ENCODE data around the gene PAIP2. TPM values are rescaled to one million over a fixed set of nuclear protein-coding genes. Genes with fewer than 3 reads are reported as not detected.

Gene PAIP2
- total RNA-seq, result 86.6 TPM

DNA sequence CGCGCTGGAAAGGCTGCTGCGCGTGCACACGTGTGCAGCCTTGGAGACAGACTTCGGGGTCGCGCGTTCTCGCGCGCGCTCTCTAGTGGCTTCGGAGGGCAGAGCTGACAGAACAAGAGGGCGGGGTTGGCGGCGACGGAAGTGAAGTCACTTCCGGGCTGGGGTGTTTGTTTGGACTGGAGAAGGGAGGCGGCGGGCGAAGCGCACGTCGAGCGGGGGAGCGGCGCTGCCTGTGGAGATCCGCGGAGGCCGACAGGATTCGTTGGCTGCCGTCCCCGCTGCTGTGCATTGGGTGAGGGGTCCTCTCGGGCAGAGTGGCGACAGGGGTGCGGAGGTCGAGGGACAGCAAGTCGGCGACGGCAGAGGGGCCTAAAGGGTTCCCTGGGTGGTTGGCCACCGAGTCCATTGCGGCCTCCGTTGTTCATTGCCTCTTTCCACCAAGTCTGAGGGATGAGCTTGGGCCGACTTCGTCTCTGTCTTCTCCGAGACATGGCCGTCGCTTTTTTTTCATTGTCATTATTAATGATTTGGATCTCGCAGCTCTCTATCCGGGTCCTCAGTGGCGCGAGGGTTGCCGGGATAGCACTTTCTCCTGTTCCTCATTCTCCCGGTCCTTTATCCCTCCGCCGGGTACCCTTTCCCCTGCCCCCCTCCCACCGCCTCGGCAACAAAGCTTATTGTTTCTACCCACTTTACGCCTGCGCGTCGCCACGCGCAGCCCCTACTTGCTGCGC lies at the start of gene PAIP2:
Gene PAIP2 (plus strand): TSS at position 166 of the 734 bp plus-strand sequence. CDS start 21,931 bp downstream, outside the sequence.
- Histone ChIP-seq H3K9ac (ENCODE audit: low read depth in 1 of 3, low read length in 3 of 3) (peak within 1 kb of the TSS; percentile 100), H3K27me3 (ENCODE audit: control insufficient read depth in 3 of 3, insufficient read depth in 3 of 3, low read length in 3 of 3) (no peaks in the 10 kb centered on the region), H3K36me3 (ENCODE audit: control insufficient read depth in 3 of 3, insufficient read depth in 3 of 3, low read length in 3 of 3) (peaks cover 0 to 2% (median 0%) of the 10 kb centered on the region in 3 donors), H3K9me3 (ENCODE audit: control insufficient read depth in 3 of 3, low read length in 3 of 3) (no peaks in the 10 kb centered on the region), H3K4me3 (ENCODE audit: low read length in 3 of 3) (peak within 1 kb of the TSS; percentile 98 to 100 (median 99)), H3K4me1 (ENCODE audit: control insufficient read depth in 3 of 3, insufficient read depth in 3 of 3, low read length in 3 of 3) (peaks cover 18 to 29% (median 21%) of the 10 kb centered on the region in 3 donors), H3K27ac (ENCODE audit: low read depth, low read length) (peak within 1 kb of the TSS; percentile 100)

GRCh38 chr5:139293202-139293506 lies 48.5 kb upstream of the PAIP2 start:
- H3K4me1 ChIP-seq (ENCODE audit: control insufficient read depth in 3 of 3, insufficient read depth in 3 of 3, low read length in 3 of 3), result peaks cover 25 to 31% (median 30%) of the 10 kb centered on the region in 3 donors
- peak overlapping the region; percentile 90 to 99 (median 99) for H3K9ac ChIP-seq (ENCODE audit: low read depth in 1 of 3, low read length in 3 of 3)
- H3K27me3 ChIP-seq (ENCODE audit: control insufficient read depth in 3 of 3, insufficient read depth in 3 of 3, low read length in 3 of 3), result no peaks in the 10 kb centered on the region
- no peaks in the 10 kb centered on the region for H3K9me3 ChIP-seq (ENCODE audit: control insufficient read depth in 3 of 3, low read length in 3 of 3)
- peak overlapping the region; percentile 80 to 96 (median 86) for H3K4me3 ChIP-seq (ENCODE audit: low read length in 3 of 3)
- H3K27ac ChIP-seq (ENCODE audit: low read depth, low read length), result peak overlapping the region; percentile 100
- no peaks in the 10 kb centered on the region for H3K36me3 ChIP-seq (ENCODE audit: control insufficient read depth in 3 of 3, insufficient read depth in 3 of 3, low read length in 3 of 3)

GRCh38 chr5:139293507-139294373 lies 47.9 kb upstream of the PAIP2 start, which contains the start of gene MATR3:
Gene MATR3, plus strand, starts transcription at chr5:139293740. Its CDS starts 13,676 bp downstream, at chr5:139307416.
- peak within 1 kb of the TSS; percentile 80 to 99 (median 96) for H3K4me3 ChIP-seq (ENCODE audit: low read length in 3 of 3)
- H3K27ac ChIP-seq (ENCODE audit: low read depth, low read length), result peak within 1 kb of the TSS; percentile 100

DNA sequence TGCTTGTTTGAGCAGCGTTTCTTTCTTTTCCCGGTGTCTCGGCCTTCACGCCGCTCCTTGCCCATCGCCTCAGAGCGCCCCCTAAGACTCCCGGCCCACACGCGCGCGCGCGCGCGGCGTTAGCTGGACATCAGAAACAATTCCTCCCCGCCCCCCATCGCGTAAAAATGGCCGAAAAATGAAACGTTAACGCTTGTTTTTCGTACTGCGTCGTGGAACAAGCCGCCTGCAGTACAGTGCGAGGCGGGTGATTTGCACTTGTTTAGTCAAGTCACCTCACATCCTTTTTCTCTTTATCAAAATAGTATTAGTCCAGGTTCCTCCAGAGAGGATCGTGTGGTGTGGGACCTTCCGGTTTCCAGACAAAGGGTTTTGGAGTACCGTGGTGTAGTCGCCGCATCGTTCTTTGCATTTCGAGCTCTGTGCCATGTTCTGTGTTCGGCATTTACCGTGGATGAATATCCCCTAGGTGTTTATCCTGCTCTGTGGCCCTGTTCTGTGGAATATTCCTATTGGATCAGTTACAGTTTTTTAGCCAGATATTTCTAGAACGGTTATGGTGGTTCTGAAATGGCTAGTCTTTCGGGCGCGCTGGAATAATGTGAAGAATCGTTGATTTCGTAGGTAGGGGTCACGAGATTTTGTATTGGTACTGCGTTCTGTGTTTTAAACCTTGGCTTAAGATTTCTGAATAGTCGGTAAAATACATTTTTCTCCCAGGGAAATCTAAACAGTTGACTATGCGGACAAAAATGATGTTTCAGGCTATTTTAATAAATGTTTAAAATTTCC lies 47.1 kb upstream of the PAIP2 start:
- H3K27me3 ChIP-seq (ENCODE audit: control insufficient read depth in 3 of 3, insufficient read depth in 3 of 3, low read length in 3 of 3), result no peaks in the 10 kb centered on the region
- peaks cover 35 to 43% (median 37%) of the 10 kb centered on the region in 3 donors for H3K4me1 ChIP-seq (ENCODE audit: control insufficient read depth in 3 of 3, insufficient read depth in 3 of 3, low read length in 3 of 3)
- peak overlapping the region; percentile 80 to 99 (median 96) for H3K4me3 ChIP-seq (ENCODE audit: low read length in 3 of 3)
- H3K27ac ChIP-seq (ENCODE audit: low read depth, low read length), result peak overlapping the region; percentile 100
- H3K36me3 ChIP-seq (ENCODE audit: control insufficient read depth in 3 of 3, insufficient read depth in 3 of 3, low read length in 3 of 3), result no peaks in the 10 kb centered on the region
- H3K9me3 ChIP-seq (ENCODE audit: control insufficient read depth in 3 of 3, low read length in 3 of 3), result no peaks in the 10 kb centered on the region
- peak overlapping the region; percentile 99 for H3K9ac ChIP-seq (ENCODE audit: low read depth in 1 of 3, low read length in 3 of 3)

More at GRCh38 chr5:139293507-139294373, 47.9 kb upstream of the PAIP2 start, which contains the start of gene MATR3:
- H3K9ac ChIP-seq (ENCODE audit: low read depth in 1 of 3, low read length in 3 of 3), result peak within 1 kb of the TSS; percentile 99
- H3K4me1 ChIP-seq (ENCODE audit: control insufficient read depth in 3 of 3, insufficient read depth in 3 of 3, low read length in 3 of 3), result peaks cover 29 to 35% (median 33%) of the 10 kb centered on the region in 3 donors
- H3K9me3 ChIP-seq (ENCODE audit: control insufficient read depth in 3 of 3, low read length in 3 of 3), result no peaks in the 10 kb centered on the region
- no peaks in the 10 kb centered on the region for H3K27me3 ChIP-seq (ENCODE audit: control insufficient read depth in 3 of 3, insufficient read depth in 3 of 3, low read length in 3 of 3)
- no peaks in the 10 kb centered on the region for H3K36me3 ChIP-seq (ENCODE audit: control insufficient read depth in 3 of 3, insufficient read depth in 3 of 3, low read length in 3 of 3)

DNA sequence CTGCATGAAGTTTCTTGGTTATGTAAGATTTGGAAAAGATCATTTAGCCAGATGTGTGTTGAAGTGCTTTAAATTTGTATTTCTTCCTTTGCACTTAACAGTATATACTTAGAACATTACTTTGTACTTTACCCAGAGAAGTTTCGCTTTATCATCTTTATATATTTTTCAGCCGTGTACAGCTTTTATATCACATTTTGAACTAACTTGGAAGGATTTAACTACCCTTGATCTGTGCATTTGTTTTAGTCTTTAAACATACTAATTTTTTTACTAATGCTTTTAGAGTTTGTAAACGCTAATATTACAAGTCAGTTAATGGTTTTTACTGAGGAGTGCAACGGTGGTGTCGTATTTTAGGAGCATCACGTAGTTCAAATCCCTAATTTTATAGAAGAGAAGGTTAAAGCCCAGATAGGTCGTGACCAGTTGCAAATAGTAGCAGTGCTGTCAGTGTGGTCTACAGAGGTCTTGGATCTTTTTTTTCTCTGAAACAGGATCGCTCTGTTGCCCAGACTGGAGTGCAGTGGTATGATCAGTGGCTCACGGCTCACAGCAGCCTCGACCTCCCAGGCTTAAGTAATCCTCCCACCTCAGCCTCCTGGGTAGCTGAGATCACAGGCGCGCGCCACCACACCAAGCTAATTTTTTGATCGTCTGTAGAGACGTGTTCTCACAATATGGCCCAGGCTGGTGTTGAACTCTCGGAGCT lies 46.2 kb upstream of the PAIP2 start:
- Histone ChIP-seq H3K4me3 (ENCODE audit: low read length in 3 of 3) (peak overlapping the region; percentile 80 to 99 (median 96)), H3K9me3 (ENCODE audit: control insufficient read depth in 3 of 3, low read length in 3 of 3) (no peaks in the 10 kb centered on the region), H3K9ac (ENCODE audit: low read depth in 1 of 3, low read length in 3 of 3) (peak overlapping the region; percentile 99), H3K27me3 (ENCODE audit: control insufficient read depth in 3 of 3, insufficient read depth in 3 of 3, low read length in 3 of 3) (no peaks in the 10 kb centered on the region), H3K36me3 (ENCODE audit: control insufficient read depth in 3 of 3, insufficient read depth in 3 of 3, low read length in 3 of 3) (no peaks in the 10 kb centered on the region), H3K27ac (ENCODE audit: low read depth, low read length) (peak overlapping the region; percentile 100), H3K4me1 (ENCODE audit: control insufficient read depth in 3 of 3, insufficient read depth in 3 of 3, low read length in 3 of 3) (peaks cover 41 to 51% (median 44%) of the 10 kb centered on the region in 3 donors)

DNA sequence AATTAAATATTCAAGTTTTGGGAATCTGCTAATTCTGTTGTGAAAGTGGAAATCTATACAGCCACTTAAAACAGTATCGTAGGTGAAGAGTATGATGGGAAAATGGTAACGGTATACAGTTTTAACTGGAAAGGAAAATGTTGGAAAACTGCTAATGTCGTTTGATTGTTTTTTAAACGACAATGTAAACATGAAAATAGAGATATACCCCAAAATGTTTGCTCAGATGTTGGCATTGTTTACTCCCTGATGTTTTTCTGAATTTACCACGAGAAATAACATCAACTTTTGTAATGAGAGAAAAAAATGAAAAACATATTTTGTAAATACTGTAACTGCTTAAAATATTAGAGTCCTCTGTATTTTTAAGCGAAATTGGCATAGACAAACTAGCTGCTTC lies 45.5 kb upstream of the PAIP2 start:
- no peaks in the 10 kb centered on the region for H3K27me3 ChIP-seq (ENCODE audit: control insufficient read depth in 3 of 3, insufficient read depth in 3 of 3, low read length in 3 of 3)
- H3K36me3 ChIP-seq (ENCODE audit: control insufficient read depth in 3 of 3, insufficient read depth in 3 of 3, low read length in 3 of 3), result peaks cover 0 to 2% (median 0%) of the 10 kb centered on the region in 3 donors
- peak overlapping the region in 1 of 3 donors; percentile 20 for H3K9ac ChIP-seq (ENCODE audit: low read depth in 1 of 3, low read length in 3 of 3)
- H3K4me1 ChIP-seq (ENCODE audit: control insufficient read depth in 3 of 3, insufficient read depth in 3 of 3, low read length in 3 of 3), result peaks cover 41 to 55% (median 44%) of the 10 kb centered on the region in 3 donors
- H3K4me3 ChIP-seq (ENCODE audit: low read length in 3 of 3), result peak overlapping the region in 1 of 3 donors; percentile 99
- H3K9me3 ChIP-seq (ENCODE audit: control insufficient read depth in 3 of 3, low read length in 3 of 3), result no peaks in the 10 kb centered on the region
- no peak overlapping the region for H3K27ac ChIP-seq (ENCODE audit: low read depth, low read length)

- Histone ChIP-seq H3K27me3 (ENCODE audit: control insufficient read depth in 3 of 3, insufficient read depth in 3 of 3, low read length in 3 of 3) (no peaks in the 10 kb centered on the region), H3K9ac (ENCODE audit: low read depth in 1 of 3, low read length in 3 of 3) (peak overlapping the region in 2 of 3 donors; percentile 5 to 25), H3K4me1 (ENCODE audit: control insufficient read depth in 3 of 3, insufficient read depth in 3 of 3, low read length in 3 of 3) (peaks cover 44 to 59% (median 46%) of the 10 kb centered on the region in 3 donors), H3K4me3 (ENCODE audit: low read length in 3 of 3) (peak overlapping the region in 2 of 3 donors; percentile 23 to 30), H3K27ac (ENCODE audit: low read depth, low read length) (peak overlapping the region; percentile 43), H3K36me3 (ENCODE audit: control insufficient read depth in 3 of 3, insufficient read depth in 3 of 3, low read length in 3 of 3) (peaks cover 0 to 2% (median 0%) of the 10 kb centered on the region in 3 donors), H3K9me3 (ENCODE audit: control insufficient read depth in 3 of 3, low read length in 3 of 3) (no peaks in the 10 kb centered on the region)
Observed at GRCh38 chr5:139296862-139297326, 44.8 kb upstream of the PAIP2 start.

- peaks cover 49 to 64% (median 51%) of the 10 kb centered on the region in 3 donors for H3K4me1 ChIP-seq (ENCODE audit: control insufficient read depth in 3 of 3, insufficient read depth in 3 of 3, low read length in 3 of 3)
- no peaks in the 10 kb centered on the region for H3K9me3 ChIP-seq (ENCODE audit: control insufficient read depth in 3 of 3, low read length in 3 of 3)
- H3K27me3 ChIP-seq (ENCODE audit: control insufficient read depth in 3 of 3, insufficient read depth in 3 of 3, low read length in 3 of 3), result no peaks in the 10 kb centered on the region
- no peak overlapping the region for H3K27ac ChIP-seq (ENCODE audit: low read depth, low read length)
- no peak overlapping the region for H3K9ac ChIP-seq (ENCODE audit: low read depth in 1 of 3, low read length in 3 of 3)
- peak overlapping the region in 1 of 3 donors; percentile 30 for H3K4me3 ChIP-seq (ENCODE audit: low read length in 3 of 3)
- peaks cover 0 to 2% (median 0%) of the 10 kb centered on the region in 3 donors for H3K36me3 ChIP-seq (ENCODE audit: control insufficient read depth in 3 of 3, insufficient read depth in 3 of 3, low read length in 3 of 3)
Observed at GRCh38 chr5:139297439-139298133, 44.1 kb upstream of the PAIP2 start.

Measured in skeletal muscle tissue (tissue), 4 donors.